ENCODE data around the gene IGSF8. TPM values are rescaled to one million over a fixed set of nuclear protein-coding genes. Genes with fewer than 3 reads are reported as not detected.

Gene IGSF8
- total and polyA plus RNA-seq, 9 donors: 7.3 to 45.6 (median 34.2) TPM

DNA sequence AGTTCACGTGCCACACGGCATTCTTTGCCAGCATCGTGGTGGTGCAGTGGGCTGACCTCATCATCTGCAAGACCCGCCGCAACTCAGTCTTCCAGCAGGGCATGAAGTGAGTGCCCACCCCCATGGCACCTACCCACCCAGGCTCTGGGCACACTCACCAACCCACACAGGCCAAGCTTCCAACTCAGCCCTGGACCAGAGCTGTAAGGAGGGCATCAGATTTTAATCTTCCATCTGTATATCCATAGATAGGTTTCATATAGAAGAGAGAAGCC, 38.4 kb upstream of the IGSF8 start:
- Histone ChIP-seq H3K27me3 (no peaks in the 10 kb centered on the region), H3K9me3 (no peaks in the 10 kb centered on the region), H3K4me1 (ENCODE audit: insufficient read depth) (no peaks in the 10 kb centered on the region), H3K27ac (no peak overlapping the region), H3K36me3 (no peaks in the 10 kb centered on the region), H3K4me3 (no peak overlapping the region)
- TF ChIP-seq POLR2A (IDR thresholded peaks at IDR 0.05) (no peak), EP300 (IDR thresholded peaks at IDR 0.05) (no peak)
- TF ChIP-seq, protein P1, sequence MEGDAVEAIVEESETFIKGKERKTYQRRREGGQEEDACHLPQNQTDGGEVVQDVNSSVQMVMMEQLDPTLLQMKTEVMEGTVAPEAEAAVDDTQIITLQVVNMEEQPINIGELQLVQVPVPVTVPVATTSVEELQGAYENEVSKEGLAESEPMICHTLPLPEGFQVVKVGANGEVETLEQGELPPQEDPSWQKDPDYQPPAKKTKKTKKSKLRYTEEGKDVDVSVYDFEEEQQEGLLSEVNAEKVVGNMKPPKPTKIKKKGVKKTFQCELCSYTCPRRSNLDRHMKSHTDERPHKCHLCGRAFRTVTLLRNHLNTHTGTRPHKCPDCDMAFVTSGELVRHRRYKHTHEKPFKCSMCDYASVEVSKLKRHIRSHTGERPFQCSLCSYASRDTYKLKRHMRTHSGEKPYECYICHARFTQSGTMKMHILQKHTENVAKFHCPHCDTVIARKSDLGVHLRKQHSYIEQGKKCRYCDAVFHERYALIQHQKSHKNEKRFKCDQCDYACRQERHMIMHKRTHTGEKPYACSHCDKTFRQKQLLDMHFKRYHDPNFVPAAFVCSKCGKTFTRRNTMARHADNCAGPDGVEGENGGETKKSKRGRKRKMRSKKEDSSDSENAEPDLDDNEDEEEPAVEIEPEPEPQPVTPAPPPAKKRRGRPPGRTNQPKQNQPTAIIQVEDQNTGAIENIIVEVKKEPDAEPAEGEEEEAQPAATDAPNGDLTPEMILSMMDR (IDR thresholded peaks at IDR 0.05): no peak
- WGBS, 3 donors: 83 to 92% (median 89%) methylated on average over 5 of the region's 5 CpGs
- no peak for DNase-seq
- intact Hi-C loops (cut with DNase I): no loop called here

DNA sequence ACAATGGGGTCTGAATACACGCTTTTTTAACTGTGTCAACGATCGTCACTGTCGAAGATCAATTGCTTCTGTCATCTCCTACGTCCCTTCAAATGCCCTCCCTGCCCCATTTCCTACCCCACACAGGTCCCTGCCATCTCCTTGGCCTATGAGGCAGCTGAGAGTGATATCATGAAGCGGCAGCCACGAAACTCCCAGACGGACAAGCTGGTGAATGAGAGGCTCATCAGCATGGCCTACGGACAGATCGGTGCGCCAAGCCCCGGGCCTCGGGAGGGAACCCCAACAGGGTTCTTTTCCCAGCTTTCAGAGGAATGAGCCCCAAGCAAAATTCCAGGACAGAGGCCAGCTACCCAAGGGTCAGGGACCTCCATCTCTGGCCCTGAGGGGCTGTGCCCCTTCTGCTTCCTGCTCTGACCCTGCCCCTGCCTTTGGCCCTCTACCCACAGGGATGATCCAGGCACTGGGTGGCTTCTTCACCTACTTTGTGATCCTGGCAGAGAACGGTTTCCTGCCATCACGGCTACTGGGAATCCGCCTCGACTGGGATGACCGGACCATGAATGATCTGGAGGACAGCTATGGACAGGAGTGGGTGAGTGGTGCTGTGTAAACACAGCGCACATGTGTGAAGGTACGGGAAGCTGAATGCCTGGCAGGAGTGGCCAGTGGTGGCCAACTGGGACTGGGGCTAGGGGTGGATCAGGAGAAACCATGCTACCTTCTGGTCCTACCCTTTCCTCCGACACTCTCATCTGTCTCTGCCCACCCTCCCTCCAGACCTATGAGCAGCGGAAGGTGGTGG, 37.9 kb upstream of the IGSF8 start:
- no peaks in the 10 kb centered on the region for H3K36me3 ChIP-seq
- H3K27ac ChIP-seq: no peak overlapping the region
- H3K4me3 ChIP-seq: no peak overlapping the region
- intact Hi-C loops (cut with DNase I): no loop called here
- no peaks in the 10 kb centered on the region for H3K27me3 ChIP-seq
- WGBS, 3 donors: 92 to 94% (median 92%) methylated on average over 22 of the region's 22 CpGs
- no peaks in the 10 kb centered on the region for H3K4me1 ChIP-seq (ENCODE audit: insufficient read depth)
- H3K9me3 ChIP-seq: no peaks in the 10 kb centered on the region
- TF ChIP-seq POLR2A (IDR thresholded peaks at IDR 0.05) (no peak), EP300 (IDR thresholded peaks at IDR 0.05) (no peak)
- TF ChIP-seq, protein P1 (IDR thresholded peaks at IDR 0.05): no peak
- no peak for DNase-seq

DNA sequence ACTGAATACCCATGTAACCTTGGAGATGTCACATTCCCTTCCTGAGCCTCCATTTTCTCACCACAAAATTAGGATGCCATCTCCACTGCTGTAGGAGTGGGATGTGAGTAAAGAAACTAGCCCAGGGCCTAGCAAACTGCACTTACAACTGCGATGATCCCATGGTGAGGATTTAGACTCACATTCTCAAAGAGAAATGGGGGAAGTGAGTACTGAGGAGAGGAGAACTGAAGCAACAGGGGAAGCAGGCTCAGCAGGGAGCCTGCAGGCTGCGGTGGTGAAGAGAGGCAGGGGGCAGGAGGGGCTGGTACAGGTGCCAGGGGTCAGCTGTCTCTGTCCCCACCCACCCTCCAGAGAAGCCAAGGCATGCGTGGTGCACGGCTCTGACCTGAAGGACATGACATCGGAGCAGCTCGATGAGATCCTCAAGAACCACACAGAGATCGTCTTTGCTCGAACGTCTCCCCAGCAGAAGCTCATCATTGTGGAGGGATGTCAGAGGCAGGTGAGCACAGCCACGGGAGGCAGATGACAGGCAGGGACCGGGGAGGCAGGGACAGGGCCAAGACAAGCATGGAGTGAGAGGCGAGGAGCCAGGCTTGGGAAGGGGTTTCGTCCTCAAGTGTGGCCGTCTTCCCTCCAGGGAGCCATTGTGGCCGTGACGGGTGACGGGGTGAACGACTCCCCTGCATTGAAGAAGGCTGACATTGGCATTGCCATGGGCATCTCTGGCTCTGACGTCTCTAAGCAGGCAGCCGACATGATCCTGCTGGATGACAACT, 36.6 kb upstream of the IGSF8 start:
- Histone ChIP-seq H3K4me3 (no peak overlapping the region), H3K9me3 (no peaks in the 10 kb centered on the region), H3K27ac (no peak overlapping the region), H3K4me1 (ENCODE audit: insufficient read depth) (no peaks in the 10 kb centered on the region), H3K36me3 (no peaks in the 10 kb centered on the region), H3K27me3 (no peaks in the 10 kb centered on the region)
- no peak for DNase-seq
- TF ChIP-seq POLR2A (IDR thresholded peaks at IDR 0.05) (no peak), EP300 (IDR thresholded peaks at IDR 0.05) (no peak)
- TF ChIP-seq, protein P1 (IDR thresholded peaks at IDR 0.05): no peak
- intact Hi-C loops (cut with DNase I): no loop called here
- WGBS, 3 donors: 87% methylated on average over 20 of the region's 20 CpGs

DNA sequence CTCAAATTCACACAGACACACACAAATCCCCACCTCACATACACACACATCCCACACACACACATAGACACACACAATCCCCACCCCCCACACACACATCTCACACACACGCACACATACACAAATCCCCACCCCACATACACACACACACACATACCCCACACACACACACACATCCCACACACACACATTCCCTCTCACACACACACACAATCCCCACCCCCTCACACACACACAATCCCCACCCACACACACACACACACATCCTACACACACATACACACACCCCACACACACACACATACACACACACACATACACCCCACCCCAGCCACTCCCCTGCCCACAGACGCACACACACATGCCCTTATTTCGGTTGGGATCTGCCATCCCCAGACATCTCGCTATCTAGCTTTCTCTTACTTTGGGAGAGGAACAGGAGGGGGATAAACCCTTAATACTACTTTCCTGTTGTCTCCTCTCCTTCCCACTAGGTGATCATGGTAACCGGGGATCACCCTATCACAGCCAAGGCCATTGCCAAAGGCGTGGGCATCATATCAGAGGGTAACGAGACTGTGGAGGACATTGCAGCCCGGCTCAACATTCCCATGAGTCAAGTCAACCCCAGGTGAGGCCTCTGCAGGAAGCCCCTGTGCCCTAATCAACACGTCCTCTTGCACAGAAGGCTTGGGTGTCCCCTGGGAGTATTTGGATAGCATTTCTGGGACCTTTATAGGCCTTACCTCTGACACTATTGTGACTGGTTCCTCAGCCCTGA, 35.8 kb upstream of the IGSF8 start:
- no peaks in the 10 kb centered on the region for H3K4me1 ChIP-seq (ENCODE audit: insufficient read depth)
- H3K9me3 ChIP-seq: no peaks in the 10 kb centered on the region
- no peaks in the 10 kb centered on the region for H3K27me3 ChIP-seq
- TF ChIP-seq, protein P1 (IDR thresholded peaks at IDR 0.05): no peak
- no peak for TF ChIP-seq EP300 (IDR thresholded peaks at IDR 0.05)
- TF ChIP-seq POLR2A (IDR thresholded peaks at IDR 0.05): no peak
- intact Hi-C loops (cut with DNase I): no loop called here
- no peaks in the 10 kb centered on the region for H3K36me3 ChIP-seq
- no peak overlapping the region for H3K27ac ChIP-seq
- no peak for DNase-seq
- H3K4me3 ChIP-seq: no peak overlapping the region
- 74 to 84% (median 83%) methylated on average over 9 of the region's 9 CpGs for WGBS, 3 donors

All from ovary (tissue), 9 donors.